IMR-90 (cell line): ENCODE results near the gene CTBP1. TPM values are rescaled to one million over a fixed set of nuclear protein-coding genes. Genes with fewer than 3 reads are reported as not detected.
A peak's percentile ranks its signal among the peaks of the same experiment; 100 is the strongest.

Experiments
- ATAC-seq: fragments of 200-7000 bp; cut with Tn5 transposase; 2 replicates; pipeline ENCODE4 v1.9.1; 2020; ENCODE audit warnings: low read depth, mild to moderate bottlenecking, moderate library complexity
- BruUV-seq: library from RNA; stranded (reverse); fragments of 400-500 nt; replicated peaks from 2 replicates; lab custom pipeline; 2021; lab: Mats Ljungman, UMichigan
- CTCF ChIA-PET: fragments of 300-600 bp; formaldehyde crosslinking; extraction: SDS; loops from one replicate; lab custom pipeline; 2021; ENCODE audit warnings: antibody characterized with exemption; lab: Yijun Ruan, JAX
- POLR2A ChIA-PET: fragments of 300-600 bp; sonication (Branson Sonifier 250); formaldehyde crosslinking; loops from one replicate; lab custom pipeline; 2022; ENCODE audit warnings: antibody characterized with exemption; ENCODE audit not compliant: unreplicated experiment; lab: Charles Lee
- DNase-seq: peaks from one replicate; pipeline ENCODE4 v3.0.0; 2013
- H2AFZ ChIP-seq: replicated peaks from 2 replicates; pipeline ENCODE3; 2013; ENCODE audit warnings: low read length, mild to moderate bottlenecking; ENCODE audit not compliant: poor library complexity
- H2AK5ac ChIP-seq: 2 replicates; pipeline ENCODE4 v1.6.1; 2013; ENCODE audit warnings: low read depth, low read length, inconsistent platforms
- H2AK9ac ChIP-seq: replicated peaks from 2 replicates; pipeline ENCODE3; 2013; ENCODE audit warnings: mild to moderate bottlenecking, low read depth, low read length, moderate library complexity; ENCODE audit not compliant: poor library complexity
- H2BK120ac ChIP-seq: 2 replicates; pipeline ENCODE4 v1.6.1; 2013; ENCODE audit warnings: low read depth, low read length, inconsistent platforms
- H2BK15ac ChIP-seq: 3 replicates; pipeline ENCODE4 v1.6.1; 2013; ENCODE audit warnings: low read depth, low read length, inconsistent platforms
- H2BK20ac ChIP-seq: 2 replicates; pipeline ENCODE4 v1.6.1; 2013; ENCODE audit warnings: low read depth, mild to moderate bottlenecking, inconsistent platforms, low read length, moderate library complexity
- H2BK5ac ChIP-seq: 2 replicates; pipeline ENCODE4 v1.6.1; 2013; ENCODE audit warnings: mild to moderate bottlenecking, low read depth, low read length, inconsistent platforms; ENCODE audit not compliant: poor library complexity, severe bottlenecking
- H3K14ac ChIP-seq: replicated peaks from 2 replicates; pipeline ENCODE4 v1.6.1; 2013; ENCODE audit warnings: low read depth, low read length, inconsistent platforms
- H3K18ac ChIP-seq: 2 replicates; pipeline ENCODE4 v1.6.1; 2013; ENCODE audit warnings: low read depth, low read length, control low read depth
- H3K23ac ChIP-seq: 2 replicates; pipeline ENCODE4 v1.6.1; 2013; ENCODE audit warnings: low read depth, low read length, inconsistent platforms
- H3K27ac ChIP-seq: 2 replicates; pipeline ENCODE4 v1.5.1; 2013; ENCODE audit warnings: mild to moderate bottlenecking, control low read depth, low read length; ENCODE audit not compliant: insufficient read depth
- H3K27me3 ChIP-seq: 2 replicates; pipeline ENCODE4 v1.6.1; 2013; ENCODE audit warnings: low read length; ENCODE audit not compliant: control insufficient read depth, insufficient read depth
- H3K36me3 ChIP-seq: 2 replicates; pipeline ENCODE4 v1.6.1; 2013; ENCODE audit warnings: low read length, mixed read lengths; ENCODE audit not compliant: control insufficient read depth, insufficient read depth
- H3K4ac ChIP-seq: 2 replicates; pipeline ENCODE4 v1.6.1; 2013; ENCODE audit warnings: low read depth, low read length, inconsistent platforms
- H3K4me1 ChIP-seq: 2 replicates; pipeline ENCODE4 v1.6.1; 2013; ENCODE audit warnings: low read length, mixed read lengths; ENCODE audit not compliant: control insufficient read depth, insufficient read depth
- H3K4me2 ChIP-seq: 2 replicates; pipeline ENCODE4 v1.6.1; 2013; ENCODE audit warnings: low read depth, mild to moderate bottlenecking, control low read depth, low read length, moderate library complexity
- H3K4me3 ChIP-seq: 2 replicates; pipeline ENCODE4 v1.5.1; 2013; ENCODE audit warnings: low read depth, mild to moderate bottlenecking, control low read depth, low read length, moderate library complexity; ENCODE audit not compliant: insufficient read depth
- H3K56ac ChIP-seq: 2 replicates; pipeline ENCODE4 v1.6.1; 2013; ENCODE audit warnings: low read length, inconsistent platforms; ENCODE audit not compliant: insufficient read depth; ENCODE audit errors: extremely low read depth
- H3K79me1 ChIP-seq, 2 experiments: 2 replicates each; pipeline ENCODE4 v1.6.1; 2013; ENCODE audit warnings: low read length in 2 of 2, inconsistent platforms in 1 of 2, low read depth in 1 of 2
- H3K9ac ChIP-seq: 2 replicates; pipeline ENCODE4 v1.6.1; 2013; ENCODE audit warnings: low read depth, low read length, control low read depth
- H3K9me1 ChIP-seq: 2 replicates; pipeline ENCODE4 v1.6.1; 2013; ENCODE audit warnings: low read length, inconsistent platforms; ENCODE audit not compliant: insufficient read depth
- H3K9me3 ChIP-seq: 2 replicates; pipeline ENCODE4 v1.6.1; 2013; ENCODE audit warnings: low read length; ENCODE audit not compliant: control insufficient read depth, insufficient read depth
- H4K20me1 ChIP-seq: 2 replicates; pipeline ENCODE4 v1.6.1; 2013; ENCODE audit warnings: low read length, inconsistent platforms; ENCODE audit not compliant: insufficient read depth
- H4K5ac ChIP-seq: 2 replicates; pipeline ENCODE4 v1.6.1; 2013; ENCODE audit warnings: mild to moderate bottlenecking, low read depth, low read length, control low read depth
- H4K8ac ChIP-seq, 2 experiments: 2 replicates each; pipeline ENCODE4 v1.6.1; 2013; ENCODE audit warnings: low read depth in 2 of 2, low read length in 2 of 2, control low read depth in 1 of 2, inconsistent platforms in 1 of 2
- H4K91ac ChIP-seq: 2 replicates; pipeline ENCODE4 v1.6.1; 2013; ENCODE audit warnings: low read depth, low read length, inconsistent platforms; ENCODE audit not compliant: insufficient read depth
- CEBPB ChIP-seq: IDR thresholded peaks from 2 replicates; pipeline ENCODE4 v1.6.1; 2012; ENCODE audit warnings: low read depth, low read length, improper control_type of control experiment
- FOS ChIP-seq: fragments of 150-350 bp; IDR thresholded peaks from 2 replicates; pipeline ENCODE4 v1.6.1; 2016; ENCODE audit warnings: low read depth, low read length
- MXI1 ChIP-seq: IDR thresholded peaks from 2 replicates; pipeline ENCODE4 v1.6.1; 2012; ENCODE audit warnings: low read depth, mild to moderate bottlenecking, low read length, moderate library complexity, borderline replicate concordance
- RCOR1 ChIP-seq: IDR thresholded peaks from 2 replicates; pipeline ENCODE4 v1.6.1; 2012; ENCODE audit warnings: mild to moderate bottlenecking, low read length, improper control_type of control experiment; ENCODE audit not compliant: insufficient replicate concordance
- RFX5 ChIP-seq: IDR thresholded peaks from 2 replicates; pipeline ENCODE4 v1.8.0; 2012; ENCODE audit warnings: low read depth, mild to moderate bottlenecking, low read length, moderate library complexity
- WGBS, 2 experiments: methylation state at CpG; one replicate each; pipeline versions ENCODE4 v1.1.5 to v1.1.7; 2013; ENCODE audit warnings: missing lambda C conversion rate in 2 of 2; ENCODE audit not compliant: insufficient read length in 1 of 2; ENCODE audit errors: extremely low coverage in 2 of 2; 5-methylcytosine and 5-hydroxymethylcytosine counted together
- dilution Hi-C: fragments of 300-500 bp; cut with HindIII; formaldehyde crosslinking; loops from one replicate; pipeline ENCODE4 v1.14.3; 2018; ENCODE audit warnings: low sequenced_read_pairs; ENCODE audit not compliant: unreplicated experiment
- in situ Hi-C: fragments of 300-500 bp; cut with MboI; formaldehyde crosslinking; loops from 3 replicates; pipeline ENCODE4 v1.14.3; 2019; ENCODE audit warnings: low sequenced_read_pairs, inconsistent platforms, mixed read lengths
- intact Hi-C: fragments of 100-400 bp; cut with micrococcal nuclease; formaldehyde crosslinking; loops from 2 replicates; pipeline ENCODE4 v1.10.0; 2022
- polyA plus RNA-seq, 3 experiments: library from polyadenylated mRNA; depleted of rRNA; stranded (reverse); fragments of >200 nt; gene quantifications; 2 replicates each; pipeline ENCODE4 v1.2.3, GENCODE V29; 2012; ENCODE audit warnings: low replicate concordance in 1 of 3
- total RNA-seq: library from RNA; depleted of rRNA; stranded (reverse); fragments of >200 nt; gene quantifications from 2 replicates; pipeline ENCODE4 v1.2.3, GENCODE V29; 2012

CTBP1 gene
- total and polyA plus RNA-seq, 2 of the 4 experiments (the other 2 are of a cell fraction): 147 to 212 TPM

DNA sequence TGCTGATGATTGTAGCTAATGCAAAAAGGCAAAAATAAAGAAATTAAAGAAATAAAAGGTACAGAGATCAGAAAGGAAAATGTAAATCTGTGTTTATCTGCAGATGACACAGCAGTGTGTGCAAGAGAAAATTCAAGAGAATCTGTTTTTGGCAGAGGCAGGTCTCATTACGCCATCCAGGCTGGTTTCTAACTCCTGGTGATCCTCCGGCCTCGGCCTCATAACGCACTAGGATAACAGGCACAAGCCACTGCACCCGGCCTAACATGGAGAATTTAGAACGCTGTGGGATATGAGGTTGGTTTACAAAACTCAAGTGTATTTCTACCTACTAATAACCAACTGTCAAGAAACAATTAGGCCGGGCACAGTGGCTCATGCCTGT lies 29.4 kb downstream of the CTBP1 start:
- Histone ChIP-seq H3K4ac (no peak overlapping the region), H3K14ac (no peak overlapping the region), H4K91ac (no peak overlapping the region), H3K27ac (no peak overlapping the region), H2BK120ac (no peak overlapping the region), H3K23ac (peak overlapping the region; percentile 65; the same call in 1 of the 2 replicates), H2AFZ (no peak overlapping the region), H4K8ac (peak overlapping the region in 1 of 2 experiments; percentile 60; a peak in 2 of 4 replicates), H2BK20ac (no peak overlapping the region), H2BK15ac (no peak overlapping the region), H3K56ac (no peak overlapping the region), H2BK5ac (peak overlapping the region; percentile 47), H3K9ac (no peak overlapping the region), H3K4me2 (no peak overlapping the region), H4K20me1 (peaks cover 7% of the 10 kb centered on the region), H3K9me1 (peaks cover 14% of the 10 kb centered on the region), H3K27me3 (no peaks in the 10 kb centered on the region), H4K5ac (no peak overlapping the region), H2AK9ac (no peak overlapping the region), H3K9me3 (no peaks in the 10 kb centered on the region), H3K4me1 (peaks cover 3% of the 10 kb centered on the region), H3K79me1 (peaks cover 23 to 75% of the 10 kb centered on the region in 2 experiments), H3K36me3 (peaks cover 70% of the 10 kb centered on the region), H3K18ac (no peak overlapping the region), H2AK5ac (no peak overlapping the region), H3K4me3 (no peak overlapping the region)
- CTCF ChIA-PET: interaction anchor here (0.8 kb wide), 1 partner anchor 27 kb away, joined by 3 read pairs; no protein-coding TSS in a partner anchor
- TF ChIP-seq CEBPB (0 out of 2 replicates have a peak, but pooled peaks have one; percentile 12), RFX5 (no peak), RCOR1 (no peak), MXI1 (no peak), FOS (no peak)
- POLR2A ChIA-PET: no interaction called here
- BruUV-seq: no TSS peak
- no CpG with 5 or more reads among the region's 7 CpGs for WGBS, 2 experiments
- DNase-seq: peak; percentile 42
- in situ Hi-C loops (no loop called here), intact Hi-C loops (no loop called here), dilution Hi-C loops (no loop called here)
- peak; percentile 38; the same call in 1 of the 2 replicates for ATAC-seq
